GM10248 (cell line): Measurements from ENCODE around the gene RAB14.

ENCODE experiments used
- CTCF ChIA-PET: fragments of 300-600 bp; sonication (Branson Sonifier 250); formaldehyde crosslinking; extraction: SDS; loops from one replicate; lab custom pipeline; 2021; ENCODE audit warnings: antibody characterized with exemption; lab: Yijun Ruan, JAX
- POLR2A ChIA-PET: fragments of 350-650 bp; sonication (Branson Sonifier 250); formaldehyde crosslinking; extraction: SDS; loops from one replicate; lab custom pipeline; 2020; ENCODE audit warnings: antibody characterized with exemption; lab: Yijun Ruan, JAX
- DNase-seq: peaks from one replicate; pipeline ENCODE4 v3.0.0; 2012; ENCODE audit errors: extremely low spot score
- CTCF ChIP-seq: IDR thresholded peaks from 2 replicates; pipeline ENCODE4 v1.5.1; 2012; ENCODE audit warnings: mild to moderate bottlenecking, low read depth; ENCODE audit errors: extremely low read depth, missing control alignments, control extremely low read depth

RAB14 gene

GRCh38 chr9:121197132-121197531 is 4.5 kb downstream of the RAB14 start:
- ChIA-PET CTCF (interaction anchor here (1.1 to 7.1 kb wide), 3 partner anchors 11 to 37 kb away, joined by 3 to 66 read pairs (median 3); no protein-coding TSS in a partner anchor), POLR2A (no interaction called here)
- no peak for DNase-seq
- no peak for TF ChIP-seq CTCF

- POLR2A ChIA-PET: no interaction called here
- CTCF ChIA-PET: interaction anchor here (1.1 to 7.1 kb wide), 3 partner anchors 11 to 37 kb away, joined by 3 to 66 read pairs (median 3); no protein-coding TSS in a partner anchor
- TF ChIP-seq CTCF: no peak
- no peak for DNase-seq
Measured at GRCh38 chr9:121196389-121196788, 5.3 kb downstream of the RAB14 start.

GRCh38 chr9:121194730-121195129 is 6.9 kb downstream of the RAB14 start:
- POLR2A ChIA-PET: no interaction called here
- no peak for TF ChIP-seq CTCF
- DNase-seq: no peak

GRCh38 chr9:121192959-121193640 is 8.6 kb downstream of the RAB14 start:
- CTCF ChIA-PET: interaction anchor here (1.7 to 3.8 kb wide), 2 partner anchors 8 to 20 kb away, joined by 5 to 13 read pairs; partner anchors contain the start of gene RAB14
- TF ChIP-seq CTCF: no peak
- no peak for DNase-seq
- POLR2A ChIA-PET: interaction anchor here (1.2 kb wide), 1 partner anchor 9 kb away, joined by 3 read pairs; no protein-coding TSS in a partner anchor

More at GRCh38 chr9:121194730-121195129, 6.9 kb downstream of the RAB14 start:
- CTCF ChIA-PET: interaction anchor here (1.7 to 3.8 kb wide), 2 partner anchors 11 to 18 kb away, joined by 3 to 13 read pairs; no protein-coding TSS in a partner anchor

- CTCF ChIA-PET: interaction anchor here (1.7 to 3.8 kb wide), 2 partner anchors 9 to 21 kb away, joined by 5 to 13 read pairs; partner anchors contain the start of gene RAB14
- POLR2A ChIA-PET: interaction anchor here (1.2 kb wide), 1 partner anchor 9 kb away, joined by 3 read pairs; no protein-coding TSS in a partner anchor
- no peak for DNase-seq
- no peak for TF ChIP-seq CTCF
Measured at GRCh38 chr9:121192518-121192917, 9.2 kb downstream of the RAB14 start.

GRCh38 chr9:121191235-121191634 is 10.4 kb downstream of the RAB14 start:
- POLR2A ChIA-PET: no interaction called here
- no peak for DNase-seq
- CTCF ChIA-PET: interaction anchor here (4.2 kb wide), 1 partner anchor 9 kb away, joined by 24 read pairs; the partner anchor contains the start of gene RAB14
- TF ChIP-seq CTCF: no peak
